Mononuclear cell (primary cell): Measurements from ENCODE around the gene KLF1. TPM values are rescaled to one million over a fixed set of nuclear protein-coding genes. Genes with fewer than 3 reads are reported as not detected.
"Not testable (repeated sequence)": the region's sequence is repeated elsewhere in the genome, so short reads cannot be mapped to it uniquely, and the experiment has no call there.

Experiments used
- H3K27me3 ChIP-seq: 2 replicates; pipeline ENCODE4 v1.6.0; 2011; ENCODE audit warnings: low read length, control low read depth; ENCODE audit not compliant: insufficient read depth
- H3K4me1 ChIP-seq: 2 replicates; pipeline ENCODE4 v1.5.1; 2011; ENCODE audit warnings: mild to moderate bottlenecking, low read length, control low read depth; ENCODE audit not compliant: insufficient read depth
- H3K4me3 ChIP-seq: 2 replicates; pipeline ENCODE4 v1.5.1; 2011; ENCODE audit warnings: mild to moderate bottlenecking, low read length, moderate library complexity
- H3K9me3 ChIP-seq: 2 replicates; pipeline ENCODE4 v1.5.1; 2011; ENCODE audit warnings: low read depth, mild to moderate bottlenecking, control low read depth, low read length
- total RNA-seq: library from RNA; depleted of rRNA; stranded (reverse); fragments of >200 nt; gene quantifications from one replicate; pipeline ENCODE4 v1.2.3, GENCODE V29; 2012

The KLF1 gene
- total RNA-seq, 1 donor = not detected

DNA sequence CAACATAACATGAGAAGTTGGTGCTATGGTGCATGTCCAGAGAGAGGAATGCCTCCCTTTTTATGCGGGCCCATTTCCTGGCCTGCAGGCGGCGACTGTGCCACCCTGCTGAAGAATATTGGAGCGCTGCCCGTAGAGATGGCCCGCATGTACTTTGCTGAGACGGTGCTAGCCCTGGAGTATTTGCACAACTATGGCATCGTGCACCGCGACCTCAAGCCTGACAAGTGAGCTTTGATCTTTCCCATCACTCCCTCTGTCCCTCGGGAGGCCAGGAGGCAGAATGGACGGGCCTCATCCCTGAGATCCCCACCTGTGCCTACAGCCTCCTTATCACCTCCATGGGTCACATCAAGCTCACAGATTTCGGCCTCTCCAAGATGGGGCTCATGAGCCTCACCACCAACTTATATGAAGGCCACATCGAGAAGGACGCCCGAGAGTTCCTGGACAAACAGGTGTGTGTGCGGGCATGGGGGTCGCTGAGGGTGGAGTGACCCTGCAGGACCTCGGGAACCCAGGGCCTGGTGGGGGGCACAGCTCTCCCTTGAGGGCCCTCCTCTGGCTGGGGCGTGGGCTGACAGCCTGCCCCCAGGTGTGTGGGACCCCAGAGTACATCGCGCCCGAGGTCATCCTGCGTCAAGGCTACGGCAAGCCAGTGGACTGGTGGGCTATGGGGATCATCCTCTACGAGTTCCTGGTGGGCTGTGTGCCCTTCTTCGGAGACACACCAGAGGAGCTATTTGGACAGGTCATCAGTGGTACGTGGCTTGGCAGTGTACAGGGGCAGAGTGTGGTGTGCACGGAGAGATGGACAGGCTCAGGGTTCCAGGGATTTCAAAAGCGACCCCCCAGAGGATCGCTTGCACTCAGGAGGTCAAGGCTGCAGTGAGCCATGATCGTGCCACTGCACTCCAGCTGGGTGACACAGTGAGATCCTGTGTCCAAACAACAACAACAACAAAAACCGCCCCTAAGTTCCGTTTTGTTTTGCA is 22.0 kb downstream of the KLF1 start:
- Histone ChIP-seq H3K27me3 (no peaks in the 10 kb centered on the region), H3K4me3 (no peak overlapping the region), H3K9me3 (no peaks in the 10 kb centered on the region), H3K4me1 (peaks cover 11% of the 10 kb centered on the region)

DNA sequence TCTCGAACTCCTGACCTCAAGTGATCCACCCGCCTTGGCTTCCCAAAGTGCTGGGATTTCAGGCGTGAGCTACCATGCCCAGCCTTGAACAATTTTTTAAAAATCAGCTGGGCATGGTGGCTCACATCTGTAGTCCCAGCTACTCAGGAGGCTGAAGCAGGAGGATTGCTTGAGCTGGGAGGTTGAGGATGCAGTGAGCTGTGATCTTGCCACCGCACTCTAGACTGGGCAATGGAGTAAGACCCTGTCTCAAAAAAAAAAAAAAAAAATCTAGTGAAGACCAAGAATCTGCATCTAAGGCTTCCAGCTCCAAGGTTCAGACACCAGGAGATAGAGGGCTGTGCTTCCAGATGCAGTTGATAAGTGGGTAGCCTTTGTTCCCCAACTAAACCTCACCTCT is 22.9 kb downstream of the KLF1 start:
- no peak overlapping the region for H3K4me3 ChIP-seq
- no peaks in the 10 kb centered on the region for H3K27me3 ChIP-seq
- peaks cover 11% of the 10 kb centered on the region for H3K4me1 ChIP-seq
- no peaks in the 10 kb centered on the region for H3K9me3 ChIP-seq

DNA sequence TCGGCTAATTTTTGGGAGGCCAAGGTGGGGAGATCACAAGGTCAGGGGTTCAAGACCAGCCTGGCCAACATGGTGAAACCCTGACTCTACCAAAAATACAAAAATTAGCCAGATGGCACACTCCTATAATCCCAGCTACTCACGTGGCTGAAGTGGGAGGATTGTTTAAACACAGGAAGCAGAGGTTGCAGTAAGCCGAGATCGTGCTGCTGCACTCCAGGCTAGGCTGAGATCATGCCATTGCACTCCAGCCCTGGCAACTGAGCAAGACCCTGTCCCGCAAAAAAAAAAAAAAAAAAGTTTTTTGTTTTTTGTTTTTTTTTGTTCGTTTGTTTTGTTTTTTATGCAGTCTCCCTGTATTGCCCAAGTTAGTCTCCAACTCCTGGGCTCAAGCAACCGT is 27.5 kb downstream of the KLF1 start:
- Histone ChIP-seq H3K9me3 (no peaks in the 10 kb centered on the region), H3K27me3 (no peaks in the 10 kb centered on the region), H3K4me1 (no peaks in the 10 kb centered on the region), H3K4me3 (no peak overlapping the region)

DNA sequence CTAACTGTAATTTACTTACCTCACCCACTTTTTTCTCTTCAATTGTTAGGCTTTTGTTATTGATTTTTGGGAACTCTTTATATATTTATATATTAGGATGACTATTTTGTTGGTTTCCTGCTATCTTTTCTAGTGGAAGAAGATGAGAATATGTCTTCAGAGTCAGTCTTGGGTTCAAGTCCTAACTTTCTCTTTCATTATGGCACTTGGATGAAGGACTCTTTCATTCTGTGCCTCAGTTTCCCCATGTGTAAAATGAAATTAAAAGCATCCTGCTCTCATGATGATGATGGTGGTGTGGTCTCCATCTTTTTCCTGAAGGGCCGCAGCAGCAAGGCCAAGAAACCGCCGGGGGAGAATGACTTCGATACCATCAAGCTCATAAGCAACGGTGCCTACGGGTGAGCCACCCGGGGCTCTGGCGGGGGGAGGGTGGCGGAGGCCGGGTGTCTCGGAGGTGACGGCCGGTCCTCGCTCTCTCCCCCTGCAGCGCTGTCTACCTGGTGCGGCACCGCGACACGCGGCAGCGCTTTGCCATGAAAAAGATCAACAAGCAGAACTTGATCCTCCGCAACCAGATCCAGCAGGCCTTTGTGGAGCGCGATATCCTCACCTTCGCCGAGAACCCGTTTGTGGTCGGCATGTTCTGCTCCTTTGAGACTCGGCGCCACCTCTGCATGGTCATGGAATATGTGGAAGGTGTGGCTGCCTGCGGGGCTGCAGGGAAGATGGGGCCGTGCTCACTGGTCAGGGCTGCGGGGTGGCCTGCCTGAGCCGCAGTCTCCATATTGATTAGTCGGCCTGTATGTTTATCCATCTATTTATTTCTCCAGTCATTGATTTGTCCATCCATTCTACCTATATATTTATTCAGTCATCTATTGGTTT is 28.7 kb downstream of the KLF1 start:
- no peaks in the 10 kb centered on the region for H3K9me3 ChIP-seq
- no peaks in the 10 kb centered on the region for H3K27me3 ChIP-seq
- no peak overlapping the region for H3K4me3 ChIP-seq
- no peaks in the 10 kb centered on the region for H3K4me1 ChIP-seq

DNA sequence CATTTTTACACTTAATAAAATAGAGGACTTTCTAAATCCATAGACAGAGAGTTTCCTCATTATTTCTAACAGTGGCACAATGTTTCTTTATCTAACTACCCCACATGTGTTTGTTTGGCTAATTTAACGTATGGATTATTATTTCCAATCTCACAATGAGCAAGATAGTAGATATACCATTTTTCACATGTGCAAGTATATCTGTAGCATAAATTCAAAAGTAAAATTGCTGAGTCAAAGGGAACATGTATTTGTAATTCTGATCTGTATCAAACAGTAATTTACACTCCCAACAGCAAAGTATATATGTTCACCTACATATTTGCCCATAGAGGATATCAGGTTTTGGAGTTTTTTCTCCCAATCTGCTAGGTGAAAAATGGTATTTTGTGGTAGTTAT is 30.3 kb downstream of the KLF1 start:
- no peaks in the 10 kb centered on the region for H3K9me3 ChIP-seq
- H3K27me3 ChIP-seq = no peaks in the 10 kb centered on the region
- H3K4me3 ChIP-seq = no peak overlapping the region
- no peaks in the 10 kb centered on the region for H3K4me1 ChIP-seq

DNA sequence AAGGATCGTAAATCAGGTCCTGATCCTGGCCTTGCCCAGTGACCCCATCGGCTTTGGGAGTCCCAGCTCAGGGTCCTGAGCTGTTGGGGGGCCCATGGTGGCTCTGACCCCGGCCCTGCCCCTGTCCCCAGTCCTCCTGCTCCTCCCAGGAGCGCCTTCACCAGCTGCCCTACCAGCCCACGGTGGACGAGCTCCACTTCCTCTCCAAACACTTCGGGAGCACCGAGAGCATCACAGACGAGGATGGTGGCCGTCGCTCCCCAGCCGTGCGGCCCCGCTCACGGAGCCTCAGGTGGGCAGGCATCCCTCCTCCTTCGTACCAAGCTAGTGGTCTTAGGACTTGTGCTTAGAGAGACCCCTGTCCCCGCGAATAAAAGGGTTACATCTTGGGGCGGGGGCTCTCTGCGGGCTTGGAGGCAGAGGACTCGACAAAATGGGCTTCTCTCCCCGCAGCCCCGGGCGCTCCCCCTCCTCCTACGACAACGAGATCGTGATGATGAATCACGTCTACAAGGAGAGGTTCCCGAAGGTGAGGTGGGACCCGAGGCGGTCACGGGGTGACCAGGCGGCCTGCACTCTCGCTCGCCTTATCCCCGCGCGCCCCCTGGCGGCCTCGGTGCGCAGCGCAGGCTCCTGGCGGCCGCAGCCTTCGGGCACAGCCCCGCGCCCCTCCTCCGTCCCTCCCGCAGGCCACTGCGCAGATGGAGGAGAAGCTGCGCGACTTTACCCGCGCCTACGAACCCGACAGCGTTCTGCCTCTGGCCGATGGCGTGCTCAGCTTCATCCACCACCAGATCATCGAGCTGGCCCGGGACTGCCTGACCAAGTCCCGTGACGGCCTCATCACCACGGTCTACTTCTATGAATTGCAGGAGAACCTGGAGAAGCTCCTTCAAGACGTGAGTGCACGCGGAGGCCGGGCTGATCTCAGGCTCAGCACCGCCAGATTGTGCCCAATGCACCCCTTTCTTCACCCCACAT is 39.6 kb downstream of the KLF1 start:
- Histone ChIP-seq H3K9me3 (no peaks in the 10 kb centered on the region), H3K4me1 (peaks cover 10% of the 10 kb centered on the region), H3K4me3 (no peak overlapping the region), H3K27me3 (peaks cover 16% of the 10 kb centered on the region)

DNA sequence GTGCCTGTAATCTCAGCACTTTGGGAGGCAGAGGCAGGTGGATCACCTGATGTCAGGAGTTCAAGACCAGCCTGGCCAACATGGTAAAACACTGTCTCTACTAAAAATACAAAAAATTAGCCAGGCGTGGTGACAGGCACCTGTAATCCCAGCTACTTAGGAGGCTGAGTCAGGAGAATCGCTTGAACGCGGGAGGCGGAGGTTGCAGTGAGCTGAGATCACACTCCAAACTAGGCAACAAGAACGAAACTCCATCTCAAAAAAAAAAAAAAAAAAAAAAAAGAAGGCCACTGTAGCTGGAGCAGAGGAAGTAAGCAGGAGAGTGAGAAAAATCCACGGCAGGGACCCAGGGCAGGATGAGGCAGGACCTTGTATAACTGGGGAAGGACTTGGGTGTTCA is 40.4 kb downstream of the KLF1 start:
- H3K9me3 ChIP-seq, H3K4me3 ChIP-seq, H3K4me1 ChIP-seq: not testable (repeated sequence)
- peaks cover 22% of the 10 kb centered on the region for H3K27me3 ChIP-seq

DNA sequence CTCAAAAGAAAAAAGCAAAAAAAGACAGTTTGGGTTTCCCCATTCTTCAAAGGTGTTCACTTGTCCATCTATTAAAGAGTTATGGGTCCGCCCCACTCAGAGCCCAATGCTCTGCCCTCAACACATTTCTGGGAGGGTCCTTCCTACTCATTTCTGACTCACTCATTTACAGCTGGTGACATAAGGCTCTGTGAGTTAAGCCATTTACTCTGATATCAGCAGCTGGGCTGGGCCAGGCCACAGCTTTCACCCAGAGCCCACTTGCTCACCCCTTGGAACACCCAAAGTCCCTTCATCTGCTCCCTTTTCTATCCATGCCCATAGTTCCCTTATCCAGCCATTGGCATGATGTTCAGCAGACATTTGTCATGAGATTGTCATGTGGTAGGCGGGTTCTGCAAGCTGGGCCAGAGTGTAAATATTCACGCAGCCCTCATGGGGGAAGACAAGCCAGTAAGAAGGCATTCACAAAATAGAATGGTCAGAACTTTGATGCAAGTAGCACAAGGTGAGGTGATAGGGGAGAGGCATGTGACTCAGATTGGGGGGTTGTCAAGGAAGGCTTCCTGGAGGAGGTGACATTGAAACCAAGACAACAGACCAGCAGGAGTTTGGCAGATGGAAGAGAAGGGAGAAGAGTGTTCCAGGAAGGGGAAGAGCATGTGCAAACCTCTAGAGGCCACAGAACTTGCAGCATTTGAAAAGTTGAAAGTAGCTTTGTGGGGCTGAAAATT is 42.8 kb downstream of the KLF1 start:
- Histone ChIP-seq H3K27me3 (peaks cover 47% of the 10 kb centered on the region), H3K4me1 (peaks cover 21% of the 10 kb centered on the region), H3K9me3 (no peaks in the 10 kb centered on the region), H3K4me3 (no peak overlapping the region)

DNA sequence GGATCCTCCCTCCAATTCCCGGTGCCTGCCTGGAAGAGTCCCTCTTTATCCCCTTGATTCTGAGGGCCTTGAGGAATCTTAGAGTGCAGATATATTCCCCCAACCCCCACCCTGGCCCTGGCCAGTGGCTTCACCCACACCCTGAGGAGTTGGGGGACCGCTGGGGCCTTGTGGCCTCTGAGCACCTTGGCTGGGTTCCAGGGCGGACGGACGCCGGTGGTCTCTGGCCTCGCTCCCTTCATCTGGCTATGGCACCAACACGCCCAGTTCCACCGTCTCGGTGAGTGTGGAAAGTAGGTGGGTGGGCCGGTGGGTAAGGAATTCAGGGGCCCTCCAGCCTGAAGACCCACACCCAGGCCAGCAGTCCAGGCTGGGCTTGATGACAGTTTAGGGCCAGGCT is 43.7 kb downstream of the KLF1 start:
- peaks cover 51% of the 10 kb centered on the region for H3K27me3 ChIP-seq

DNA sequence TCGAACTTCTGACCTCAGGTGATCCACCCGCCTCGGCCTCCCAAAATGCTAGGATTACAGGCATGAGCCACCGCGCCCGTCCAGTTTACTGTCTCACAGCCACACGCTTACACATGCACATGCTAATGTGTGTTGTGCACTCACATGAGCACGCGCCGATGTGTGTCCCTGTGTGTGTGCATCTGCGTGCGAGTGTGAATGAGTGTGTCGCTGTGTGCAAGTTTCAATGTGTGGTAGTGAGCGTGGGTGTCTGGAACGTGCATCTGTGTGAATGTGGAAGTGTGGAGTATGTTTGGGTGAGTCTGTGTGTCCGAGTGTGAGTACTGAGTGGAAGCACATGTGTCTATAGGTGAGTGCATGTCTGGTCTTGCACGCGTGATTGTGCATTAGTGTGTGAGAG is 44.5 kb downstream of the KLF1 start:
- Histone ChIP-seq H3K4me3 (no peak overlapping the region), H3K4me1 (peaks cover 21% of the 10 kb centered on the region), H3K27me3 (peaks cover 57% of the 10 kb centered on the region), H3K9me3 (no peaks in the 10 kb centered on the region)

More for the DNA sequence above, 43.7 kb downstream of the KLF1 start:
- Histone ChIP-seq H3K9me3 (no peaks in the 10 kb centered on the region), H3K4me3 (no peak overlapping the region), H3K4me1 (peaks cover 25% of the 10 kb centered on the region)

DNA sequence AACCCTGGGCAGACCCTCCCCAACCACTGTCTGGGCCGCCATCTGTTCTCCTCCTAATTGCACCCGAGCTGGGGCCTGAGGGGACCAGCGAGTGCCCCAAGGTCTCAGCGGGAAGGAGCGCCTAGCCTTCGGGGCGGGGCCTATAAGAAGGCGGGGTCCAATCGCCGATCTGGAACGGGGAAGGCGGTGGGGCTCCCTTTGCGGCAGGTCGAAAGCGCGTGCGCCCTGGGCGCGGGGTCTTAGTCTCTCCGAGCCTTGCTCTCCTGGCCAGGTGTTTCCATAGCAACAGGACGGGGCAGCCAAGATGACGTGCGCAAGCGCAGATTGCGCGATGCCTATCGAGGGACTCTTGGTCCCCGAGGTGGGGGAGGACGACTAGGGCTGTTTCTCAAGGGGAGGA is 45.9 kb downstream of the KLF1 start:
- peaks cover 65% of the 10 kb centered on the region for H3K27me3 ChIP-seq

DNA sequence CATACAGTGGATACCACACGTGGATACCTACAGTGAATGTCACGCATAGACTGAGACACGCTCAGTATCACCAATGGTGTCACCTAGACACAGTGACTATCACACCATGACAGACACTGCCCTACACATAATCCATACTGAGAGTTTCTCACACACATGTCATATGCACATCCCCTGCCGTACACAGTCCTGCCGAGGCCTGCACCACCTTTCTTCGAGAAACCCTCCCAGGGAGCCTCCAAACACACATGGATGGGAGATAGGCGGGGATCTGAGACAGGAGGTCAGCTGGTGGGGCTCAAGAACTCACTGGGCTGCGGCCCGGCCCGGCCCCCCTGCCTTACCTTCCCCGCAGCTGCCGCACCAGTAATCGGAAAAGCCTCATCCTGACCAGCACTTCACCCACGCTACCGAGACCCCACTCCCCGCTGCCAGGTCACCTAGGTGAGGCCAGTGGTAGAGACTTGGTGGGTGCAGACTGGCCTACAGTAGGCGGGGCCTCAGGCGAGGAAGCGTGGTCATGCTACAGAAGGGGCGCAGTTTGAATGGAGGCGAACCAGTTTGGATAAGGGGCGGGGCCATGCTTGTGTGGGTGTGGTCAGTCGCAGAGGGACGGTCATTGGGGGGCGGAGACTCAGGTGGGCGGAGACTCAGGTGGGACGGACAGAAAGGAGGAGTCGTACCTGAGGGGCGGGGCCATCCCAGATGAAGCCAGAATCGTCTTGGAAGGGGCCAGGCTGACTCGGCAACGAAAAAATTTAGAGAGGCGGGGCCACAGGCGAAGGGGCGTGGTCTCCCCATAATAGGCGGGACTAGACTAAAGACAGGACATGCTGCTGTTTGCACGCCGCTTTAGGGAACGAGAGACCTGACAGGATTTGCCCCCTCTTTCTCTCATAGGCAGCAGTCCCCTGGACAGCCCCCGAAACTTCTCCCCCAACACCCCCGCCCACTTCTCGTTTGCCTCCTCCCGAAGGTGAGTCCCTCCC is 46.6 kb downstream of the KLF1 start:
- H3K9me3 ChIP-seq = no peaks in the 10 kb centered on the region
- H3K4me3 ChIP-seq = no peak overlapping the region
- peaks cover 72% of the 10 kb centered on the region for H3K27me3 ChIP-seq
- peaks cover 16% of the 10 kb centered on the region for H3K4me1 ChIP-seq

More for the DNA sequence above, 45.9 kb downstream of the KLF1 start:
- no peak overlapping the region for H3K4me3 ChIP-seq
- peaks cover 16% of the 10 kb centered on the region for H3K4me1 ChIP-seq
- no peaks in the 10 kb centered on the region for H3K9me3 ChIP-seq
